ENCODE measurements around the gene CINP. TPM values are rescaled to one million over a fixed set of nuclear protein-coding genes. Genes with fewer than 3 reads are reported as not detected.

CINP gene
- total and polyA plus RNA-seq, 2 of the 8 experiments (the other 6 are each of a cell fraction or from before 2014, with no cell fraction given) = 47.8 to 51.6 TPM

DNA sequence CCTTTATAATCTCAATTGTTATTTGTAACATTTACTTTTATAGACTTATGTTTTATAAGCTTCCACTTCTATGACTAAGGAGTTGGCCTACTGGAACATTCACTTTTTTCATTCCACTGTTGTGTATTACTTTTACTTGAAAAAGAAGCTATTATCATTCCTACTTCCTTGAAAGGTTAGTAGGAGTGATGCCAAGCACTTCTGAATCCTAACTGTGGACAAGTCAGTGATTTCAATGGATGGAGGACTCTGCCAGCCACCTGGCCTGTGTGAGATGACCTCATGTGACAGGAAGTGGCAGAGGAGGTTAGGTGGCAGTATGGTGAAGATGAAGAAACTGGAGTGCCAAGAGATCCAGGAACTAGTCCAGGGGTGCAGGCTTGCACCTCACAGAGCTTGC is 46.0 kb upstream of the CINP start:
- H3K56ac ChIP-seq (replicated peaks; ENCODE audit: insufficient read length, low read depth, low read length) = no peak overlapping the region
- peak overlapping the region; percentile 47 for H2BK120ac ChIP-seq (replicated peaks; ENCODE audit: low read depth, low read length)
- H4K5ac ChIP-seq (ENCODE audit: insufficient read length, low read depth, low read length) = peak overlapping the region; percentile 48
- peak overlapping the region; percentile 96; the same call in 1 of the 2 replicates for H2BK12ac ChIP-seq (ENCODE audit: low read depth, low read length)
- no peaks in the 10 kb centered on the region for H3K79me1 ChIP-seq (ENCODE audit: low read depth, low read length)
- H3K79me2 ChIP-seq (ENCODE audit: control insufficient read depth in 1 of 2, insufficient read depth in 2 of 2, low read length in 2 of 2) = no peaks in the 10 kb centered on the region
- peak overlapping the region; percentile 95 for H2AK5ac ChIP-seq (ENCODE audit: low read depth, low read length)
- peak overlapping the region; percentile 91; the same call in 1 of the 2 replicates for H3K18ac ChIP-seq (ENCODE audit: extremely low read depth, low read length)
- CTCF ChIA-PET (ENCODE audit: partially characterized antibody) = interaction anchor here (0.6 to 1.3 kb wide), 4 partner anchors 10 to 107 kb away, joined by 3 to 5 read pairs (median 4); no protein-coding TSS in a partner anchor
- H3K23me2 ChIP-seq (ENCODE audit: low read depth, low read length) = no peaks in the 10 kb centered on the region; the same call in 1 of the 2 replicates
- no peak for TF ChIP-seq BRCA1 (IDR thresholded peaks at IDR 0.05; ENCODE audit: low read depth, low read length)
- no peak for TF ChIP-seq TBP (IDR thresholded peaks at IDR 0.05; ENCODE audit: low read depth, low read length)
- H3K4me2 ChIP-seq (ENCODE audit: insufficient read depth in 1 of 2, low read depth in 2 of 2, low read length in 2 of 2) = no peak overlapping the region
- H2BK20ac ChIP-seq (ENCODE audit: low read length) = peak overlapping the region; percentile 83; the same call in 1 of the 2 replicates
- H2BK15ac ChIP-seq (ENCODE audit: low read length) = no peak overlapping the region
- H3K9ac ChIP-seq (replicated peaks in 1 of 4; ENCODE audit: extremely low read depth in 1 of 4, low read depth in 3 of 4, low read length in 3 of 4) = no peak overlapping the region
- H3K9me3 ChIP-seq (ENCODE audit: insufficient read depth in 2 of 2, low read depth in 1 of 2, low read length in 1 of 2) = no peaks in the 10 kb centered on the region
- H3K14ac ChIP-seq (ENCODE audit: insufficient read length) = no peak overlapping the region
- DNase-seq (ENCODE audit: low read depth in 1 of 2, low spot score in 2 of 2) = no peak
- FAIRE-seq = no peak
- no peak overlapping the region for H2AFZ ChIP-seq (ENCODE audit: low read length)
- no peaks in the 10 kb centered on the region for H4K20me1 ChIP-seq (replicated peaks in 1 of 2; ENCODE audit: control insufficient read depth in 1 of 2, insufficient read depth in 2 of 2, low read length in 2 of 2)
- H3K4me3 ChIP-seq (ENCODE audit: extremely low read depth in 1 of 4, insufficient read depth in 2 of 4, low read depth in 3 of 4, low read length in 4 of 4) = no peak overlapping the region
- H3K4me1 ChIP-seq (replicated peaks in 1 of 4; ENCODE audit: control insufficient read depth in 3 of 4, insufficient read depth in 4 of 4, low read length in 3 of 4) = peaks cover 4 to 9% (median 7%) of the 10 kb centered on the region in 4 experiments
- peak overlapping the region; percentile 91 for H2BK5ac ChIP-seq (ENCODE audit: low read depth, low read length)
- no peak overlapping the region for H3K23ac ChIP-seq (ENCODE audit: insufficient read length)
- no peak overlapping the region for H3K27ac ChIP-seq (ENCODE audit: low read depth, low read length)
- H3K4ac ChIP-seq (replicated peaks; ENCODE audit: insufficient read length, low read depth, low read length) = peak overlapping the region; percentile 97
- no peak overlapping the region for H4K8ac ChIP-seq (ENCODE audit: extremely low read depth, insufficient read depth, low read length)
- H3K36me3 ChIP-seq (ENCODE audit: control insufficient read depth in 2 of 4, insufficient read depth in 4 of 4, low read length in 3 of 4) = no peaks in the 10 kb centered on the region; a peak in 1 of 8 replicates
- POLR2A ChIA-PET (ENCODE audit: partially characterized antibody) = interaction anchor here (1.1 to 1.3 kb wide), 3 partner anchors 10 to 23 kb away, joined by 3 read pairs; no protein-coding TSS in a partner anchor
- peak overlapping the region; percentile 84 for H4K91ac ChIP-seq (replicated peaks; ENCODE audit: insufficient read length, low read length)
- H3K27me3 ChIP-seq (replicated peaks in 1 of 4; ENCODE audit: control insufficient read depth in 3 of 4, extremely low read depth in 1 of 4, insufficient read depth in 3 of 4, low read length in 3 of 4) = no peaks in the 10 kb centered on the region
